ENCODE data around the gene FOXP1. TPM values are rescaled to one million over a fixed set of nuclear protein-coding genes. Genes with fewer than 3 reads are reported as not detected.

The FOXP1 gene
- total and polyA plus RNA-seq, 2 of the 8 experiments (the other 6 are each of a cell fraction or from before 2014, with no cell fraction given): 13.9 to 25.4 TPM

DNA sequence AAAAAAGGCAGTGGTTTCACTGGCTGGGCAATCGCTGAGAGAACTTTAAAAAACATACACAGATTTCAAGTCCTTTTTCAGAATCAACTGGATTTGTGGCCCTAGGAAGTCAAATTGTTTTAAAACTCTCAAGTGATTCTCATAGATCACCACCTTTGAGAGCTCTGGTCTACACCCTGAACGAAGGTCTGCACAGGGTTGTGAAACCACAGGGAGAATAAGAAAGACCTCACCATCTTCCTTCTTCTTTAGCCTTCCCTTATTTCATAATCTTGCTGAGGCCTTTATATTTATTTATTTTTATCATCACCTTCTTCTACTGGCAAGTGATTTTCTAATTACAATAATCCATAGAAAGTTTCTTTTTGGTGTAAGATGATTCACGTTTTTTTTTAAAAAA, 58.1 kb downstream of the FOXP1 start:
- H3K56ac ChIP-seq (replicated peaks; ENCODE audit: insufficient read length, low read depth, low read length): no peak overlapping the region
- no peak overlapping the region for H3K4ac ChIP-seq (replicated peaks; ENCODE audit: insufficient read length, low read depth, low read length)
- no peaks in the 10 kb centered on the region for H3K79me1 ChIP-seq (ENCODE audit: low read depth, low read length)
- H2BK12ac ChIP-seq (ENCODE audit: low read depth, low read length): no peak overlapping the region
- POLR2A ChIA-PET (ENCODE audit: partially characterized antibody): no interaction called here
- no peak overlapping the region for H3K27ac ChIP-seq (ENCODE audit: low read depth, low read length)
- no peak overlapping the region for H4K91ac ChIP-seq (replicated peaks; ENCODE audit: insufficient read length, low read length)
- H3K79me2 ChIP-seq (ENCODE audit: control insufficient read depth in 1 of 2, insufficient read depth in 2 of 2, low read length in 2 of 2): no peaks in the 10 kb centered on the region
- no peak overlapping the region for H3K14ac ChIP-seq (ENCODE audit: insufficient read length)
- WGBS, 2 experiments (ENCODE audit: extremely low coverage in 1 of 2, insufficient coverage in 1 of 2, insufficient read length in 1 of 2, insufficient replicate concordance in 2 of 2, low coverage in 1 of 2, low lambda C conversion rate in 2 of 2, missing lambda C conversion rate in 1 of 2): 84% methylated on average over 3 of the region's 3 CpGs; no CpG with 5 or more reads in 1 of the 2 experiments
- no peak overlapping the region for H2BK120ac ChIP-seq (replicated peaks; ENCODE audit: low read depth, low read length)
- H3K4me3 ChIP-seq (ENCODE audit: extremely low read depth in 1 of 4, insufficient read depth in 2 of 4, low read depth in 3 of 4, low read length in 4 of 4): no peak overlapping the region
- H3K27me3 ChIP-seq (replicated peaks in 1 of 4; ENCODE audit: control insufficient read depth in 3 of 4, extremely low read depth in 1 of 4, insufficient read depth in 3 of 4, low read length in 3 of 4): no peaks in the 10 kb centered on the region
- FAIRE-seq (no peak), DNase-seq (ENCODE audit: low read depth in 1 of 2, low spot score in 2 of 2) (no peak)
- no peaks in the 10 kb centered on the region for H3K23me2 ChIP-seq (ENCODE audit: low read depth, low read length)
- no peaks in the 10 kb centered on the region for H3K9me3 ChIP-seq (ENCODE audit: insufficient read depth in 2 of 2, low read depth in 1 of 2, low read length in 1 of 2)
- CTCF ChIA-PET (ENCODE audit: partially characterized antibody): interaction anchor here (0.7 to 2.0 kb wide), 3 partner anchors 12 to 16 kb away, joined by 3 to 7 read pairs (median 3); no protein-coding TSS in a partner anchor
- no peaks in the 10 kb centered on the region for H3K36me3 ChIP-seq (ENCODE audit: control insufficient read depth in 2 of 4, insufficient read depth in 4 of 4, low read length in 3 of 4)
- no peak overlapping the region for H2BK20ac ChIP-seq (ENCODE audit: low read length)
- H2AK5ac ChIP-seq (ENCODE audit: low read depth, low read length): no peak overlapping the region
- no peak overlapping the region for H3K4me2 ChIP-seq (ENCODE audit: insufficient read depth in 1 of 2, low read depth in 2 of 2, low read length in 2 of 2)
- no peak overlapping the region for H3K23ac ChIP-seq (ENCODE audit: insufficient read length)
- H4K5ac ChIP-seq (ENCODE audit: insufficient read length, low read depth, low read length): no peak overlapping the region
- H4K8ac ChIP-seq (ENCODE audit: extremely low read depth, insufficient read depth, low read length): no peak overlapping the region
- H3K4me1 ChIP-seq (replicated peaks in 1 of 4; ENCODE audit: control insufficient read depth in 3 of 4, insufficient read depth in 4 of 4, low read length in 3 of 4): peaks cover 0 to 6% (median under 1%) of the 10 kb centered on the region in 4 experiments; a peak in 3 of 7 replicates
- no peaks in the 10 kb centered on the region for H4K20me1 ChIP-seq (replicated peaks in 1 of 2; ENCODE audit: control insufficient read depth in 1 of 2, insufficient read depth in 2 of 2, low read length in 2 of 2)
- no peak overlapping the region for H3K18ac ChIP-seq (ENCODE audit: extremely low read depth, low read length)
- H2AFZ ChIP-seq (ENCODE audit: low read length): no peak overlapping the region
- H3K9ac ChIP-seq (replicated peaks in 1 of 4; ENCODE audit: extremely low read depth in 1 of 4, low read depth in 3 of 4, low read length in 3 of 4): no peak overlapping the region
- no peak overlapping the region for H2BK5ac ChIP-seq (ENCODE audit: low read depth, low read length)
- H2BK15ac ChIP-seq (ENCODE audit: low read length): no peak overlapping the region
- TF ChIP-seq KDM1A (IDR thresholded peaks at IDR 0.05; ENCODE audit: borderline replicate concordance, low read length) (no peak), GABPA (IDR thresholded peaks at IDR 0.05; ENCODE audit: borderline replicate concordance, insufficient read depth, low read length) (no peak), MAX (IDR thresholded peaks at IDR 0.05) (no peak), CBX8 (IDR thresholded peaks at IDR 0.05; ENCODE audit: borderline replicate concordance, low read depth, low read length) (no peak), BACH1 (IDR thresholded peaks at IDR 0.05; ENCODE audit: low read length) (no peak), RXRA (IDR thresholded peaks at IDR 0.05; ENCODE audit: insufficient read depth, low read depth, low read length) (no peak), PHF8 (conservative IDR thresholded peaks at IDR 0.05; ENCODE audit: low read depth, low read length) (no peak), CBX5 (IDR thresholded peaks at IDR 0.05; ENCODE audit: low read depth, low read length) (no peak), RNF2 (IDR thresholded peaks at IDR 0.05; ENCODE audit: borderline replicate concordance, low read depth, low read length, missing control alignments, poor library complexity, severe bottlenecking) (no peak), RBBP5 (IDR thresholded peaks at IDR 0.05; ENCODE audit: borderline replicate concordance, low read depth, low read length) (no peak)

Data from H1 (cell line).